HCT116 (cell line): ENCODE data around the gene HDAC7. TPM values are rescaled to one million over a fixed set of nuclear protein-coding genes. Genes with fewer than 3 reads are reported as not detected.

ENCODE experiments used
- ATAC-seq: fragments of 200-7000 bp; cut with Tn5 transposase; 2 replicates; pipeline ENCODE4 v1.9.1; 2020; ENCODE audit warnings: mild to moderate bottlenecking, moderate library complexity
- BruUV-seq: library from RNA; stranded (reverse); fragments of 400-500 nt; replicated peaks from 2 replicates; lab custom pipeline; 2021; lab: Mats Ljungman, UMichigan
- CTCF ChIA-PET: fragments of 300-600 bp; sonication (Branson Sonifier 250); formaldehyde crosslinking; loops from one replicate; lab custom pipeline; 2021; ENCODE audit warnings: antibody characterized with exemption; lab: Charles Lee
- POLR2A ChIA-PET: fragments of 300-600, 350-600 bp; sonication (Branson Sonifier 250); formaldehyde crosslinking; loops from one replicate; lab custom pipeline; 2021; ENCODE audit warnings: antibody characterized with exemption; lab: Charles Lee
- RAD21 ChIA-PET, 2 experiments: fragments of 300-600 bp; sonication (Branson Sonifier 250); formaldehyde crosslinking; loops; one replicate each; lab custom pipeline; 2023; ENCODE audit warnings: low total read pairs in 2 of 2; ENCODE audit not compliant: uncharacterized antibody in 2 of 2, unreplicated experiment in 2 of 2, low non-redundant PET in 1 of 2; lab: Charles Lee
- DNase-seq: peaks from one replicate; pipeline ENCODE4 v3.0.0-alpha.2; 2010; ENCODE audit warnings: low read depth, low spot score
- H2AFZ ChIP-seq: fragments of 200-600 bp; shearing (Covaris generic), sonication (generic); 2 replicates; pipeline ENCODE4 v1.6.1; 2017; ENCODE audit warnings: low read depth, mixed run types, mixed read lengths, antibody characterized with exemption, low read length; ENCODE audit not compliant: poor library complexity, severe bottlenecking
- H3K27ac ChIP-seq: 2 replicates; pipeline ENCODE4 v1.5.1; 2012; ENCODE audit warnings: low read depth, low read length
- H3K27me3 ChIP-seq: fragments of 200-600 bp; sonication (generic); 2 replicates; pipeline ENCODE4 v1.6.1; 2016; ENCODE audit warnings: mixed run types, low read length, mixed read lengths; ENCODE audit not compliant: insufficient read depth
- H3K36me3 ChIP-seq, 2 experiments: fragments of 200-500 bp in 1 of 2; fragments of 200-600 bp in 1 of 2; sonication (Bioruptor generic) in 1 of 2; sonication (generic) in 1 of 2; 2 replicates each; pipeline versions ENCODE4 v1.5.1 to v1.6.1; 2014 to 2016; ENCODE audit warnings: low read length in 2 of 2, inconsistent platforms in 1 of 2, mixed read lengths in 1 of 2, mixed run types in 1 of 2; ENCODE audit not compliant: insufficient read depth in 2 of 2, control insufficient read depth in 1 of 2
- H3K4me1 ChIP-seq, 2 experiments: fragments of 200-600 bp in 1 of 2; sonication (generic) in 1 of 2; 2 replicates each; pipeline versions ENCODE4 v1.5.1 to v1.6.1; 2012 to 2017; ENCODE audit warnings: low read length in 2 of 2, inconsistent platforms in 1 of 2, mild to moderate bottlenecking in 1 of 2, mixed read lengths in 1 of 2, mixed run types in 1 of 2, moderate library complexity in 1 of 2; ENCODE audit not compliant: insufficient read depth in 2 of 2, control insufficient read depth in 1 of 2
- H3K4me2 ChIP-seq: fragments of 200-600 bp; sonication (generic); 2 replicates; pipeline ENCODE4 v1.6.1; 2017; ENCODE audit warnings: mixed run types, low read length, mixed read lengths
- H3K4me3 ChIP-seq, 2 experiments: fragments of 200-600 bp in 1 of 2; sonication (generic) in 1 of 2; replicated peaks in 1 of 2; 2 replicates each; pipeline ENCODE4 v1.5.1; 2011 to 2016; ENCODE audit warnings: low read length in 2 of 2, control low read depth in 1 of 2, low read depth in 1 of 2, mild to moderate bottlenecking in 1 of 2, mixed read lengths in 1 of 2, mixed run types in 1 of 2
- H3K79me2 ChIP-seq: fragments of 200-600 bp; sonication (generic); 2 replicates; pipeline ENCODE4 v1.6.1; 2017; ENCODE audit warnings: mild to moderate bottlenecking, mixed run types, low read length, moderate library complexity, mixed read lengths; ENCODE audit not compliant: insufficient read depth
- H3K9ac ChIP-seq: fragments of 200-600 bp; sonication (generic); 2 replicates; pipeline ENCODE4 v1.6.1; 2016; ENCODE audit warnings: low read length, mixed read lengths
- H3K9me2 ChIP-seq: fragments of 200-600 bp; sonication (generic), shearing (Covaris generic); 2 replicates; pipeline ENCODE4 v1.6.1; 2017; ENCODE audit warnings: mixed run types, mild to moderate bottlenecking, moderate library complexity; ENCODE audit not compliant: insufficient read depth
- H3K9me3 ChIP-seq, 2 experiments: fragments of 200-500 bp in 1 of 2; fragments of 200-600 bp in 1 of 2; sonication (Bioruptor generic) in 1 of 2; sonication (generic) in 1 of 2; 2 replicates each; pipeline ENCODE4 v1.6.1; 2014 to 2017; ENCODE audit warnings: low read length in 2 of 2, mixed read lengths in 2 of 2, inconsistent platforms in 1 of 2, low read depth in 1 of 2, mild to moderate bottlenecking in 1 of 2, mixed run types in 1 of 2, moderate library complexity in 1 of 2; ENCODE audit not compliant: control insufficient read depth in 1 of 2, insufficient read depth in 1 of 2
- H4K20me1 ChIP-seq: fragments of 200-600 bp; sonication (generic), shearing (Covaris generic); 2 replicates; pipeline ENCODE4 v1.6.1; 2017; ENCODE audit warnings: mixed run types, mild to moderate bottlenecking, moderate library complexity; ENCODE audit not compliant: insufficient read depth
- CEBPB ChIP-seq: IDR thresholded peaks from 2 replicates; pipeline ENCODE4 v1.6.1; 2012; ENCODE audit warnings: low read depth
- EZH2 ChIP-seq: fragments of 200-600 bp; sonication (generic); IDR thresholded peaks from 2 replicates; pipeline ENCODE4 v1.6.1; 2017; ENCODE audit warnings: antibody characterized with exemption, mixed run types
- EZH2phosphoT487 ChIP-seq: fragments of 200-600 bp; IDR thresholded peaks from 2 replicates; pipeline ENCODE4 v1.6.1; 2018; ENCODE audit warnings: antibody characterized with exemption, borderline replicate concordance
- FOSL1 ChIP-seq: IDR thresholded peaks from 2 replicates; pipeline ENCODE4 v1.6.1; 2012; ENCODE audit warnings: low read depth
- POLR2A ChIP-seq: IDR thresholded peaks from 2 replicates; pipeline ENCODE4 v1.7.0; 2011; ENCODE audit warnings: borderline replicate concordance; ENCODE audit not compliant: insufficient read depth, insufficient read length; ENCODE audit errors: extremely low read depth
- SP1 ChIP-seq: IDR thresholded peaks from 2 replicates; pipeline ENCODE4 v1.6.1; 2012; ENCODE audit warnings: low read depth
- YY1 ChIP-seq: IDR thresholded peaks from 2 replicates; pipeline ENCODE4 v1.6.1; 2011; ENCODE audit warnings: low read length, low read depth, moderate library complexity, mild to moderate bottlenecking; ENCODE audit not compliant: insufficient replicate concordance; ENCODE audit errors: extremely low read depth
- ZBTB33 ChIP-seq: IDR thresholded peaks from 2 replicates; pipeline ENCODE4 v1.6.1; 2011; ENCODE audit warnings: mild to moderate bottlenecking, low read length, moderate library complexity; ENCODE audit not compliant: insufficient replicate concordance; ENCODE audit errors: extremely low read depth
- intact Hi-C: fragments of 100-400 bp; cut with micrococcal nuclease; formaldehyde crosslinking; loops from 2 replicates; pipeline ENCODE4 v1.10.0; 2022
- total RNA-seq: library from RNA; stranded (reverse); gene quantifications from one replicate; pipeline ENCODE4 v1.2.1, GENCODE V29; 2021; ENCODE audit not compliant: unreplicated experiment

HDAC7 gene
- total RNA-seq, 1 experiment from 2014 or later: 38.1 TPM

GRCh38 chr12:47786662-47787280 is 32.9 kb downstream of the HDAC7 start:
- intact Hi-C loops: no loop called here
- ChIA-PET RAD21 (no interaction called here), CTCF (interaction anchor here (2.6 kb wide), 1 partner anchor 51 kb away, joined by 10 read pairs; no protein-coding TSS in a partner anchor), POLR2A (no interaction called here)
- Histone ChIP-seq H3K27me3 (no peaks in the 10 kb centered on the region), H3K9ac (no peak overlapping the region), H3K36me3 (peaks cover 28% of the 10 kb centered on the region in 2 experiments; a peak in 3 of 4 replicates), H3K4me3 (no peak overlapping the region), H4K20me1 (no peaks in the 10 kb centered on the region), H2AFZ (no peak overlapping the region), H3K9me2 (no peaks in the 10 kb centered on the region), H3K9me3 (no peaks in the 10 kb centered on the region), H3K4me1 (no peaks in the 10 kb centered on the region), H3K4me2 (no peak overlapping the region), H3K79me2 (no peaks in the 10 kb centered on the region), H3K27ac (no peak overlapping the region)
- ATAC-seq (no peak), DNase-seq (no peak)
- TF ChIP-seq YY1 (no peak), EZH2 (no peak), CEBPB (no peak), SP1 (no peak), FOSL1 (no peak), EZH2phosphoT487 (no peak), POLR2A (no peak), ZBTB33 (no peak)
- BruUV-seq: no TSS peak
